Muscle of leg (tissue), 11 donors: ENCODE measurements around the gene AFAP1L2. TPM values are rescaled to one million over a fixed set of nuclear protein-coding genes. Genes with fewer than 3 reads are reported as not detected.

Experiments used
- DNase-seq: peaks from one replicate; pipeline ENCODE4 v3.0.0; 2013
- H3K27ac ChIP-seq: one replicate; pipeline ENCODE4 v1.5.1; 2013; ENCODE audit warnings: mild to moderate bottlenecking, low read length, control low read depth
- H3K27me3 ChIP-seq: one replicate; pipeline ENCODE4 v1.6.1; 2013; ENCODE audit warnings: low read length; ENCODE audit not compliant: control insufficient read depth, insufficient read depth
- H3K36me3 ChIP-seq: one replicate; pipeline ENCODE4 v1.6.1; 2013; ENCODE audit warnings: low read length; ENCODE audit not compliant: control insufficient read depth, insufficient read depth
- H3K4me1 ChIP-seq: one replicate; pipeline ENCODE4 v1.6.1; 2013; ENCODE audit warnings: low read length; ENCODE audit not compliant: control insufficient read depth, insufficient read depth
- H3K4me3 ChIP-seq: one replicate; pipeline ENCODE4 v1.5.1; 2013; ENCODE audit warnings: low read length, control low read depth
- H3K9me3 ChIP-seq: replicated peaks from 2 replicates; pipeline ENCODE4 v1.6.1; 2013; ENCODE audit warnings: low read depth, low read length; ENCODE audit not compliant: control insufficient read depth
- WGBS: methylation state at CpG from one replicate; pipeline ENCODE4 v1.1.5; 2013; ENCODE audit warnings: missing lambda C conversion rate; ENCODE audit not compliant: insufficient coverage; 5-methylcytosine and 5-hydroxymethylcytosine counted together
- polyA plus RNA-seq, 8 donors: library from polyadenylated mRNA; unstranded; fragments of 120-200 nt; gene quantifications; one replicate each; pipeline versions ENCODE4 v1.2.1 to v1.2.3, GENCODE V29; 2013; ENCODE audit warnings: inconsistent platforms in 1 of 8, low replicate concordance in 1 of 8; ENCODE audit not compliant: insufficient read length in 8 of 8, insufficient read depth in 1 of 8
- total RNA-seq: library from RNA; stranded (reverse); fragments of 120-200 nt; gene quantifications from one replicate; pipeline ENCODE4 v1.2.4, GENCODE V29; 2013

Gene AFAP1L2
- total and polyA plus RNA-seq, 9 donors = 20.7 to 53.6 (median 38.8) TPM

DNA sequence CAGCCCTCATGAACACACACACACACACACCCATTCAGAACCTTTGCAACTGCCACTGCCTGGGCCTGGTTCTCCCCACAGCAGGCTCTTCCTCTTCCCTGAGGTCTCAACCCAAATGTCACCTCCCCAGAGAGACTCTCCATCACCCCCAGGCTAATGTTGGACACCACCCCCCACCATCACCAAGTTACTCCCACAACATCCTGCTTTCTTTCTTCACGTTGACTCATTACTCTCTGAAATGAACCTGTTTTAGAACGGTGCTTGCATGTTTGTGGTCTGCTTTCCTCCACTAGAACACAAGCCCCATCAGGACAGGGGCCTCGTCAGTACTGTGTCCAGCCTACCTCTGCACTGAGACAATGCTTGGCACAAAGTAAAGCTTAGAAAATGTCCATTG, 16.0 kb downstream of the AFAP1L2 start:
- Histone ChIP-seq H3K4me3 (no peak overlapping the region), H3K36me3 (peaks cover 8% of the 10 kb centered on the region), H3K4me1 (peaks cover 67% of the 10 kb centered on the region), H3K27ac (no peak overlapping the region), H3K9me3 (no peaks in the 10 kb centered on the region), H3K27me3 (no peaks in the 10 kb centered on the region)
- DNase-seq = no peak
- 100% methylated on average over 1 of the region's 3 CpGs for WGBS

DNA sequence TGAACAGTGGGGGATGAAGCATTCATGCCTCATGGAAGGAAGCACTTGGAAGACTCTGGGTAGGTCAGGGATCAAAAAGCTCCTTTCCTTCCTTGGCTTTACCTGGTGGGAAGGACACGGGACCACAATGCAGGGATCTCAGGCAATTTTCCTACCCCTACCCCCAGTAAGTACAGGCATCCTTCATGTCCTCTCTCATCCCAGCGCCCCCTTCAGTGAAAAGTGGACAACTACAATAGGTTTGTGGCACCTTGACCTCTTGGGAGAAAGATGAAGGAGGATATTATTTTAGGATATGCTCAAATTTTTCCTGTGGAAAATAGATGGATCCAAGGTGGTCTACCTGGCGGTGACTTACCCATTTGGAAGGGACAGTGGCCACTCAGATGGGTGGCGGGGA, 16.5 kb downstream of the AFAP1L2 start:
- no peak overlapping the region for H3K27ac ChIP-seq
- no peak overlapping the region for H3K4me3 ChIP-seq
- no peaks in the 10 kb centered on the region for H3K9me3 ChIP-seq
- no peaks in the 10 kb centered on the region for H3K27me3 ChIP-seq
- DNase-seq = no peak
- 100% methylated on average over 2 of the region's 4 CpGs for WGBS
- H3K36me3 ChIP-seq = peaks cover 8% of the 10 kb centered on the region
- H3K4me1 ChIP-seq = peaks cover 62% of the 10 kb centered on the region

DNA sequence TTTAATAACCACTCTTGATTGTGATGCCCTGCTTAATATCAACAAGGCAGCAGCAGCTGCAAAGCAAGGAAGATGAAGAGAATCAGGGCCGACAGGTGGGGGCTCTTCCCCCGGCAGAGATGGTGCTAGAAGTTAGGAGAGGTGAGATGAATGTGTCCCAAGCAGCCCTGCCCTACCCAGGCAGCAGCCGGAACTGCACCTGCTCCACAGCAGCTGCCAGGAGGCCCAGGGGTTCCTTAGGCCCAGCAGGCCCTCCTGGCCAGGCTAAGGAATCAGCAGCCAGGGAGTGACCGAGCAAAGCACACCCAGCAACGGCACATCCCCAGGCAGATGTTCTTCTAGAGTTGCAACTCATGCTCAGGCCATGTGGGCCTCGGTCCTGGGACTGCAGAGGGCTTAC, 17.9 kb downstream of the AFAP1L2 start:
- Histone ChIP-seq H3K4me3 (no peak overlapping the region), H3K4me1 (peaks cover 48% of the 10 kb centered on the region), H3K27me3 (no peaks in the 10 kb centered on the region), H3K27ac (peak overlapping the region; percentile 33), H3K9me3 (no peaks in the 10 kb centered on the region), H3K36me3 (peaks cover 6% of the 10 kb centered on the region)
- 67% methylated on average over 5 of the region's 6 CpGs for WGBS
- peak; percentile 47 for DNase-seq

GRCh38 chr10:114385557-114385956, 18.7 kb downstream of the AFAP1L2 start:
- WGBS = no CpG with 5 or more reads among the region's 3 CpGs

DNA sequence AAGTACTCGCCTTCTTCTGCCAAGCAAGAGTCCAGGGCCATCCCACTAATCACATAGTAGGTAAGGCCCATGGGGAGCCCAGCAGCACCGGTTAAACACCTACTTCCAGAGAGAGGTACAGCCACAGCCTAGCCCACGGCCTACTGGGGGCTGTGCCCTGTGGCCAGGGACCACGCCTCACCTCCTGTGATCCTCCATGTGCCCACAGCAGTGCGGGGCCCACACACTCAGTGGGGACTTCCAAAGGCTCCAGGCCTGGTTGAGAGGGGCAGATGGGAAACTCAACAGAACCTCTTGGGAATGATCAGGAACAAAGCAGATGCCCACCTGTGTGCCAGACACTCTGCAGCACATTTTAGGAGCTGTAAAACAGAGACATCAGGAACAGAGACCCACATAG, 19.7 kb downstream of the AFAP1L2 start:
- no peak overlapping the region for H3K4me3 ChIP-seq
- peaks cover 5% of the 10 kb centered on the region for H3K36me3 ChIP-seq
- 85% methylated on average over 5 of the region's 5 CpGs for WGBS
- H3K27me3 ChIP-seq = no peaks in the 10 kb centered on the region
- H3K27ac ChIP-seq = peak overlapping the region; percentile 73
- DNase-seq = no peak
- peaks cover 52% of the 10 kb centered on the region for H3K4me1 ChIP-seq
- H3K9me3 ChIP-seq = no peaks in the 10 kb centered on the region

More at GRCh38 chr10:114385557-114385956, 18.7 kb downstream of the AFAP1L2 start:
- H3K9me3 ChIP-seq = no peaks in the 10 kb centered on the region
- no peaks in the 10 kb centered on the region for H3K27me3 ChIP-seq
- H3K4me3 ChIP-seq = no peak overlapping the region
- H3K4me1 ChIP-seq = peaks cover 48% of the 10 kb centered on the region
- H3K27ac ChIP-seq = peak overlapping the region; percentile 73
- peaks cover 5% of the 10 kb centered on the region for H3K36me3 ChIP-seq
- DNase-seq = no peak

DNA sequence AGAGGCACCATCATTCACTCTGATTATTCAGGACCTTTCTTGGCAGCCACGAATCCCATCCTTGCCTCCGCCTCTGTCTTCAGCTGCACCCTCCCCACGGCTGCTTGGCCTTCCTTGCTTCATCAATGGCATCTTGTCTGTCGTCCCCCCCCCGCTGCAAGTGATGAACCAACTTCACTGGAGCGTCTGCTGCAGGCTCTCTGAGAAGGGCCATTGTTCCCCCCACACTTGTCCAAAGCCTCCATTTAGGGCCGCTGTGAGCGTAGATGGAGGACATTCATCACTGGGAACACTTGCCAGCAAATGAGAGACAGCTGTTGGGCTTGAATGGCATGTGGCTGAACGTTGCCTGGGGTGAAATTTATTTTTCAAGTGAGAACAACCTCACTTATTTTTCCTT, 20.1 kb downstream of the AFAP1L2 start:
- H3K36me3 ChIP-seq = peaks cover 5% of the 10 kb centered on the region
- no peaks in the 10 kb centered on the region for H3K9me3 ChIP-seq
- peaks cover 49% of the 10 kb centered on the region for H3K4me1 ChIP-seq
- WGBS = 69% methylated on average over 4 of the region's 9 CpGs
- peak; percentile 74 for DNase-seq
- no peaks in the 10 kb centered on the region for H3K27me3 ChIP-seq
- H3K4me3 ChIP-seq = no peak overlapping the region
- peak overlapping the region; percentile 73 for H3K27ac ChIP-seq

GRCh38 chr10:114380797-114381196, 23.5 kb downstream of the AFAP1L2 start:
- Histone ChIP-seq H3K4me3 (no peak overlapping the region), H3K9me3 (no peaks in the 10 kb centered on the region), H3K36me3 (peaks cover 3% of the 10 kb centered on the region), H3K4me1 (peaks cover 30% of the 10 kb centered on the region), H3K27me3 (no peaks in the 10 kb centered on the region), H3K27ac (no peak overlapping the region)
- DNase-seq = no peak
- WGBS = no CpG with 5 or more reads among the region's 5 CpGs

- Histone ChIP-seq H3K9me3 (no peaks in the 10 kb centered on the region), H3K4me3 (no peak overlapping the region), H3K27ac (peak overlapping the region; percentile 66), H3K36me3 (peaks cover 3% of the 10 kb centered on the region), H3K4me1 (peaks cover 28% of the 10 kb centered on the region), H3K27me3 (no peaks in the 10 kb centered on the region)
- DNase-seq = no peak
- no CpG with 5 or more reads among the region's 1 CpG for WGBS
Observed at GRCh38 chr10:114380060-114380459, 24.2 kb downstream of the AFAP1L2 start.

- peak overlapping the region; percentile 66 for H3K27ac ChIP-seq
- H3K27me3 ChIP-seq = no peaks in the 10 kb centered on the region
- H3K4me1 ChIP-seq = peaks cover 27% of the 10 kb centered on the region
- no CpG with 5 or more reads among the region's 4 CpGs for WGBS
- peaks cover 3% of the 10 kb centered on the region for H3K36me3 ChIP-seq
- DNase-seq = peak; percentile 81
- H3K4me3 ChIP-seq = no peak overlapping the region
- no peaks in the 10 kb centered on the region for H3K9me3 ChIP-seq
Observed at GRCh38 chr10:114379631-114380041, 24.7 kb downstream of the AFAP1L2 start.

DNA sequence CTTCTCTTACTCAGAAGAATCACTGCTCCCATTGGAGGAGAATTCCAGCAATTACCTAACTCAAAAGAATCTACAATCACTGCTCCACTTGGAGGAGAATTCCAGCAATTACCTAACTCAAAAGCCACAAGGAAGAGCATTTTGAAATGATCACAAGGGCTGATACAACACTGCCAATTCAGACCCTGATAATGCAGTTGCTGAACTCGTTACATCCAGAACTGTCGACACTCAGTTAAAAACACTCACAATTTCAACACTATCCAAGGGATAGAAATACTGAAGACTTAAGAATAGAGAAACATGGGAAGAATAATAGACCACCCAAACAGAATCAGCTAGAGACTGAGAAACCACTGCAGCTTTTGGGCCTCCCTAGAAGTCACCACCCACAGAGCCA, 27.8 kb downstream of the AFAP1L2 start:
- Histone ChIP-seq H3K27me3 (no peaks in the 10 kb centered on the region), H3K4me3 (no peak overlapping the region), H3K36me3 (no peaks in the 10 kb centered on the region), H3K4me1 (peaks cover 38% of the 10 kb centered on the region), H3K27ac (peak overlapping the region; percentile 98), H3K9me3 (no peaks in the 10 kb centered on the region)
- WGBS = no CpG with 5 or more reads among the region's 2 CpGs
- peak; percentile 39 for DNase-seq

DNA sequence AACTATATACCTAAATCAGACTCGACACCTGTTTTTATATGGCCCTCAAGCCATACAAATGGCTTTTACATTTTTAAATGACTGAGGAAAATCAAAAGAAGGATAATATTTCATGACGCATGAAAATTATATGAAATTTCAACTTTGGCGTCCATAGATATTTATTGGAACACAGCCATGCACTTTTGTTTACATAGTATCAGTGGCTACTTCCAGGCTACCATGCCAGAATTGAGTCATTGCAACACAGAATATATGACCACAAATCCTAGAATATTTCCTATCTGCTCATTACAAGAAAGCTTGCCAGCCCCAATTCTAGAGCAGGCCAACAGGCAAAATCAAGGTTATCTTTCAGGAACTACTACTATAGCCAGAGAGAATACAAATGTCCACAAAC, 29.3 kb downstream of the AFAP1L2 start:
- peaks cover 4% of the 10 kb centered on the region for H3K36me3 ChIP-seq
- no peaks in the 10 kb centered on the region for H3K27me3 ChIP-seq
- H3K4me3 ChIP-seq = no peak overlapping the region
- no CpG with 5 or more reads among the region's 3 CpGs for WGBS
- peaks cover 50% of the 10 kb centered on the region for H3K4me1 ChIP-seq
- peak; percentile 81 for DNase-seq
- peak overlapping the region; percentile 98 for H3K27ac ChIP-seq
- no peaks in the 10 kb centered on the region for H3K9me3 ChIP-seq
